Endothelial cell of umbilical vein (primary cell): ENCODE results near the gene TSPOAP1. TPM values are rescaled to one million over a fixed set of nuclear protein-coding genes. Genes with fewer than 3 reads are reported as not detected.

ENCODE experiments used
- BruUV-seq: library from RNA; stranded (reverse); fragments of 400-500 nt; replicated peaks from 2 replicates; lab custom pipeline; 2021; lab: Mats Ljungman, UMichigan
- CTCF ChIA-PET: fragments of 300-600, 350-600 bp; sonication (Branson Sonifier 250); formaldehyde crosslinking; loops from one replicate; lab custom pipeline; 2021; ENCODE audit warnings: antibody characterized with exemption, inconsistent platforms; lab: Charles Lee
- POLR2A ChIA-PET: fragments of 300-600, 350-600 bp; sonication (Branson Sonifier 250); formaldehyde crosslinking; loops from one replicate; lab custom pipeline; 2021; ENCODE audit warnings: antibody characterized with exemption, inconsistent platforms; lab: Charles Lee
- DNase-seq: peaks from one replicate; pipeline ENCODE4 v3.0.0-alpha.2; 2011; ENCODE audit warnings: low read depth, low spot score
- FAIRE-seq: peaks from 2 replicates; lab custom pipeline; 2011; peaks lifted over from hg19 to GRCh38; lab: Jason Lieb, UNC
- H2AFZ ChIP-seq: 2 replicates; pipeline ENCODE4 v1.6.0; 2012; ENCODE audit warnings: low read depth, low read length, control low read depth, inconsistent platforms
- H3K27ac ChIP-seq: 2 replicates; pipeline ENCODE4 v1.5.1; 2011; ENCODE audit warnings: low read depth, mild to moderate bottlenecking, control low read depth, low read length, moderate library complexity; ENCODE audit not compliant: insufficient read depth
- H3K27me3 ChIP-seq, 2 experiments: 2 replicates each; pipeline versions ENCODE4 v1.6.0 to v1.6.1; 2011; ENCODE audit warnings: low read length in 2 of 2, mixed read lengths in 1 of 2; ENCODE audit not compliant: control insufficient read depth in 2 of 2, insufficient read depth in 2 of 2
- H3K36me3 ChIP-seq, 2 experiments: 2 replicates in 1 of 2; 3 replicates in 1 of 2; pipeline ENCODE4 v1.5.1; 2011; ENCODE audit warnings: low read length in 2 of 2, mild to moderate bottlenecking in 1 of 2, moderate library complexity in 1 of 2; ENCODE audit not compliant: control insufficient read depth in 2 of 2, insufficient read depth in 2 of 2; ENCODE audit errors: extremely low read depth in 1 of 2
- H3K4me1 ChIP-seq: 3 replicates; pipeline ENCODE4 v1.5.1; 2011; ENCODE audit warnings: mild to moderate bottlenecking, low read length; ENCODE audit not compliant: control insufficient read depth, insufficient read depth; ENCODE audit errors: extremely low read depth
- H3K4me2 ChIP-seq: 2 replicates; pipeline ENCODE4 v1.6.1; 2011; ENCODE audit warnings: low read length, control low read depth, mixed read lengths; ENCODE audit not compliant: insufficient read depth
- H3K4me3 ChIP-seq, 3 experiments: fragments of 200-600 bp in 1 of 3; sonication (generic), shearing (Covaris generic) in 1 of 3; replicated peaks in 1 of 3; 2 replicates each; pipeline ENCODE4 v1.5.1; 2011 to 2016; ENCODE audit warnings: control low read depth in 3 of 3, low read length in 3 of 3, mild to moderate bottlenecking in 2 of 3, inconsistent platforms in 1 of 3, low read depth in 1 of 3, moderate library complexity in 1 of 3; ENCODE audit not compliant: insufficient read depth in 1 of 3
- H3K79me2 ChIP-seq: 2 replicates; pipeline ENCODE4 v1.6.0; 2012; ENCODE audit warnings: low read length, inconsistent platforms; ENCODE audit not compliant: control insufficient read depth, insufficient read depth
- H3K9ac ChIP-seq: replicated peaks from 2 replicates; pipeline ENCODE3; 2011; ENCODE audit warnings: low read length, control low read depth; ENCODE audit not compliant: insufficient read depth; ENCODE audit errors: extremely low read depth
- H3K9me1 ChIP-seq: replicated peaks from 3 replicates; pipeline ENCODE4 v1.6.0; 2011; ENCODE audit warnings: mild to moderate bottlenecking, low read length; ENCODE audit not compliant: control insufficient read depth, insufficient read depth; ENCODE audit errors: extremely low read depth
- H3K9me3 ChIP-seq: replicated peaks from 2 replicates; pipeline ENCODE4 v1.5.1; 2012; ENCODE audit warnings: low read length, inconsistent platforms; ENCODE audit not compliant: control insufficient read depth, insufficient read depth
- H4K20me1 ChIP-seq: replicated peaks from 2 replicates; pipeline ENCODE3; 2011; ENCODE audit warnings: mild to moderate bottlenecking, low read length; ENCODE audit not compliant: control insufficient read depth, insufficient read depth; ENCODE audit errors: extremely low read depth
- EZH2 ChIP-seq: IDR thresholded peaks from 2 replicates; pipeline ENCODE4 v1.6.1; 2012; ENCODE audit warnings: borderline replicate concordance, low read depth, mild to moderate bottlenecking, moderate library complexity, low read length, inconsistent platforms; ENCODE audit not compliant: severe bottlenecking
- GATA2 ChIP-seq: IDR thresholded peaks from 2 replicates; pipeline ENCODE4 v1.7.0; 2011; ENCODE audit warnings: low read depth, mild to moderate bottlenecking, moderate library complexity, mixed read lengths, low read length; ENCODE audit not compliant: insufficient read length, insufficient read depth
- MAX ChIP-seq: IDR thresholded peaks from 2 replicates; pipeline ENCODE4 v1.6.1; 2011; ENCODE audit not compliant: insufficient read depth, insufficient read length
- MYC ChIP-seq: IDR thresholded peaks from one replicate; pipeline ENCODE4 v1.6.1; 2011; ENCODE audit warnings: mild to moderate bottlenecking, low read depth, low read length
- dilution Hi-C: fragments of 300-500 bp; cut with MboI; formaldehyde crosslinking; loops from one replicate; pipeline ENCODE4 v1.15.0; 2019; ENCODE audit warnings: low sequenced_read_pairs; ENCODE audit not compliant: extremely low pct_ligation_motif_present
- intact Hi-C: fragments of 100-400 bp; cut with micrococcal nuclease; formaldehyde crosslinking; loops from one replicate; pipeline ENCODE4 v1.10.0; 2022
- polyA plus RNA-seq, 4 experiments: library from polyadenylated mRNA; depleted of rRNA in 3 of 4; stranded (reverse) in 3 of 4; unstranded in 1 of 4; fragments of >200 nt; gene quantifications; 2 replicates each; pipeline versions ENCODE4 v1.2.1 to v1.2.3, GENCODE V29; 2011 to 2012; ENCODE audit warnings: missing spikeins in 1 of 4
- total RNA-seq: library from RNA; stranded (reverse); gene quantifications from 2 replicates; pipeline ENCODE4 v1.2.3, GENCODE V29; 2021

TSPOAP1 gene
- total and polyA plus RNA-seq, 2 donors (not counting 3 experiments of a cell fraction or from before 2014, with no cell fraction given), result not detected

DNA sequence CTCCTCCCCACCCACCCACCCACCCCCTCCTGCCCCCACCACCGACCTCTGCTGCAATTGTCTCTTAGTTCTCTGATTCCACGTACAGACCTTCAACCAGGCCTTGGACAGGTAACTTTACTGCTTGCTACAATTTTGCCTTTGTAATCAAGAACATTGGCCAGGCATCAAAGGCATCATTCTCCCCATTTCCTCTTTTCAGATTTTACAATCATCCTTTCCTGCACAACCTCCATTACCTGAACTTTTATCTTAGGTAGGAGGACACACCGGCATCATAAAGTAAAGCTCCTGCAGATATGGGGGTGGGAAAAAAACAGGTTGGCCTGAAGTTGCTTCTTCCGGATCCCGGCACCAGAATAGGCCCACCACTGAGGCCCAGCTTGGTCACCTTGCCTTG, 49.1 kb upstream of the TSPOAP1 start:
- no peaks in the 10 kb centered on the region for H3K4me1 ChIP-seq
- ChIA-PET CTCF (interaction anchor here (1.4 kb wide), 1 partner anchor 26 kb away, joined by 3 read pairs; no protein-coding TSS in a partner anchor), POLR2A (no interaction called here)
- no peak overlapping the region for H2AFZ ChIP-seq
- no peak for FAIRE-seq
- no peaks in the 10 kb centered on the region for H4K20me1 ChIP-seq
- no peak overlapping the region for H3K4me3 ChIP-seq
- DNase-seq, result no peak
- dilution Hi-C loops, result no loop called here
- no peaks in the 10 kb centered on the region for H3K9me3 ChIP-seq
- H3K4me2 ChIP-seq, result no peak overlapping the region
- peaks cover 8 to 10% of the 10 kb centered on the region in 2 experiments for H3K27me3 ChIP-seq
- intact Hi-C loops, result no loop called here
- TF ChIP-seq EZH2, result no peak
- TF ChIP-seq GATA2, result no peak
- no peak overlapping the region for H3K9ac ChIP-seq
- no peaks in the 10 kb centered on the region for H3K36me3 ChIP-seq
- no TSS peak for BruUV-seq
- H3K79me2 ChIP-seq, result no peaks in the 10 kb centered on the region
- no peaks in the 10 kb centered on the region for H3K9me1 ChIP-seq
- H3K27ac ChIP-seq, result no peak overlapping the region

DNA sequence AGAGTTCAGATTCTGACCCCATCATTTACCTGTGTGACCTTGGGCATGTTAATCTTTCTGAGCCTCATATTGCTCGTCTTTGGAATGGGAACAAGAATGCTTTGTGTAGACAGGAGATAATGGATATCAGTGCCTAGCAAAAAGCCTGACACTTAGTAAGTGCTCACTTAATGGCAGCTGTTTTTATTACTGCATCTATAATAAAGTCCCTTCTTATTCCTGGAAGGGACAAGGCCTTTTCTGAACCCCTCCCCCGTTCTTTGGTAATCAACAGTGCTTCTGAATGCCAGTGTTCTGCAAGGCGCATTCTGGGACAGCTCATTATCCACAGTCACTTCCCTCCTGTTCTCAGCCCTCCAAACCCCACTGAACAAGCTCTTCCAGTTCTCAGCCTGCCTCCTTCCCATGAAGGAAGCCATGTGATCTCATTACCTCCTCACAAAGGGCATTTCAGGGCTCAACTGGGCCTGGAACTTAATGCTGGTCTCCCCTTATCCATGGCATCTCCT, 48.6 kb upstream of the TSPOAP1 start:
- Histone ChIP-seq H3K27me3 (peaks cover 8 to 10% of the 10 kb centered on the region in 2 experiments), H4K20me1 (no peaks in the 10 kb centered on the region), H3K27ac (no peak overlapping the region), H3K4me2 (no peak overlapping the region), H3K4me1 (no peaks in the 10 kb centered on the region), H2AFZ (no peak overlapping the region), H3K79me2 (no peaks in the 10 kb centered on the region), H3K36me3 (no peaks in the 10 kb centered on the region), H3K4me3 (no peak overlapping the region), H3K9me3 (no peaks in the 10 kb centered on the region), H3K9me1 (no peaks in the 10 kb centered on the region), H3K9ac (no peak overlapping the region)
- FAIRE-seq, result no peak
- ChIA-PET POLR2A (no interaction called here), CTCF (no interaction called here)
- no peak for TF ChIP-seq EZH2
- no peak for TF ChIP-seq MYC
- no peak for TF ChIP-seq MAX
- no TSS peak for BruUV-seq
- dilution Hi-C loops (no loop called here), intact Hi-C loops (no loop called here)
- no peak for DNase-seq
